Left lung (tissue), 10 donors: Measurements from ENCODE around the gene NAB1. TPM values are rescaled to one million over a fixed set of nuclear protein-coding genes. Genes with fewer than 3 reads are reported as not detected.

Experiments
- ATAC-seq: fragments of 200-7000 bp; cut with Tn5 transposase; one replicate; pipeline ENCODE4 v1.9.1; 2020; ENCODE audit warnings: moderate library complexity
- DNase-seq, 4 donors: peaks; one replicate each; pipeline ENCODE4 v3.0.0-alpha.2; 2013 to 2020
- H3K27ac ChIP-seq, 2 donors: fragments of 200-600 bp; sonication (generic) in 1 of 2; one replicate each; pipeline versions ENCODE4 v1.5.0 to v1.8.0; 2020 to 2021
- H3K27me3 ChIP-seq, 2 donors: fragments of 200-600 bp; sonication (generic) in 1 of 2; one replicate each; pipeline versions ENCODE4 v1.5.0 to v1.8.0; 2020 to 2021
- H3K36me3 ChIP-seq, 2 donors: fragments of 200-600 bp; sonication (generic) in 1 of 2; one replicate each; pipeline versions ENCODE4 v1.5.0 to v1.8.0; 2020 to 2021
- H3K4me1 ChIP-seq, 2 donors: fragments of 200-600 bp; one replicate each; pipeline ENCODE4 v1.8.0; 2021
- H3K4me3 ChIP-seq, 2 donors: fragments of 200-600 bp; sonication (generic) in 1 of 2; one replicate each; pipeline versions ENCODE4 v1.5.0 to v1.8.0; 2020 to 2021; ENCODE audit warnings: mild to moderate bottlenecking in 1 of 2
- H3K9me3 ChIP-seq, 2 donors: fragments of 200-600 bp; sonication (generic) in 1 of 2; one replicate each; pipeline versions ENCODE4 v1.5.0 to v1.8.0; 2020 to 2021
- CTCF ChIP-seq, 2 donors: fragments of 200-600 bp; sonication (generic) in 1 of 2; IDR thresholded peaks; one replicate each; pipeline versions ENCODE4 v1.5.0 to v1.8.0; 2021; ENCODE audit warnings: antibody characterized with exemption in 2 of 2
- intact Hi-C, 2 donors: fragments of 100-400 bp; cut with DNase I; formaldehyde crosslinking; loops; one replicate each; pipeline versions ENCODE4 v1.11.2 to v1.14.2; 2022
- polyA plus RNA-seq, 6 donors: library from polyadenylated mRNA; unstranded; fragments of 120-200 nt; gene quantifications; one replicate each; pipeline ENCODE4 v1.2.1, GENCODE V29; 2013; ENCODE audit not compliant: insufficient read length in 6 of 6
- total RNA-seq, 2 donors: library from RNA; stranded (reverse); fragmentation: NEBNext Ultra II Directional; extraction: Animal tissue kit (Norgen Biotek cat#: 25700); gene quantifications; one replicate each; pipeline ENCODE4 v1.2.1, GENCODE V29; 2021
- donor health status: DM: no; HTN: yes; CAD: no.
- donor health status: DM: no; HTN: no; CAD: no.

The NAB1 gene
- total and polyA plus RNA-seq, 8 donors, result 28.4 to 85.3 (median 75.3) TPM

DNA sequence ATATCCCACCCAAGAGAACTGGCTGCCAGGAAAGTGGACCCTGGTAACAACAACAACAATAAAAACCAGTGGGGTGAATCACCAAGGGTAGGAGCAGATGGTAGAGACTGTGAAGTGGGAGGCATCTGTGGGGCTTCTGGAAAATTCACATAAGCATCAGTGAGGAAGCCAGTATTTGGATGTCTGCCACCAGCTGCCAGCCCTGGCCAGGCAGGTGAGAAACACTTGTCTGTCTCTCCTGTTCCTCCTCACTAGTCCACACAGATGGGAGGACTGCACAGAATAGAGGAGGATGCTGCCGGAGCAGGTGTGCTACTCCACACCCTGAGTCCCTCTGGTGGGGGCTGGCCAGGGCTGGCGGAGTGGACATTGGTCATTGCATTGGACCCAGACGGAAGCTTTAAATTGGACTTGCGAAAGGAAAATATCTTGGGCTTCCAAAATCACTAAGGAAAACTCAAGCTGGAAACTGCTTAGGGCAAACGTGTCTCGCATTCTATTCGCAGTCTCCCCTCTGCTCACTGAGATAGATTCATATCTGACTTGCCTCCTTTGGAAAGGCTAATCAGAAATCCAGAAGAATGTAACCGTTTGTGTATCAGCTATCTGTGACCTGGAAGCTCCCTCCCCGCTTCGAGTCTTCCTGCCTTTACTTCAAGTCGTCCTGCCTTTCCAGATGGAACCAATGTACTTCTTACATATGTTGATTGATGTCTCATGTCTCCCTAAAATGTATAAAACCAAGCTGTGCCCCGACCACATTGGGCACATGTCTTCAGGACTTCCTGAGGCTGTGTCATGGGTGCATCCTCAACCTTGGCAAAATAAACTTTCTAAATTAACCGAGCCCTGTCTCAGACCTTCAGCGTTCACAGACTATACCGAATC lies 69.1 kb downstream of the NAB1 start:
- ATAC-seq, result no peak

DNA sequence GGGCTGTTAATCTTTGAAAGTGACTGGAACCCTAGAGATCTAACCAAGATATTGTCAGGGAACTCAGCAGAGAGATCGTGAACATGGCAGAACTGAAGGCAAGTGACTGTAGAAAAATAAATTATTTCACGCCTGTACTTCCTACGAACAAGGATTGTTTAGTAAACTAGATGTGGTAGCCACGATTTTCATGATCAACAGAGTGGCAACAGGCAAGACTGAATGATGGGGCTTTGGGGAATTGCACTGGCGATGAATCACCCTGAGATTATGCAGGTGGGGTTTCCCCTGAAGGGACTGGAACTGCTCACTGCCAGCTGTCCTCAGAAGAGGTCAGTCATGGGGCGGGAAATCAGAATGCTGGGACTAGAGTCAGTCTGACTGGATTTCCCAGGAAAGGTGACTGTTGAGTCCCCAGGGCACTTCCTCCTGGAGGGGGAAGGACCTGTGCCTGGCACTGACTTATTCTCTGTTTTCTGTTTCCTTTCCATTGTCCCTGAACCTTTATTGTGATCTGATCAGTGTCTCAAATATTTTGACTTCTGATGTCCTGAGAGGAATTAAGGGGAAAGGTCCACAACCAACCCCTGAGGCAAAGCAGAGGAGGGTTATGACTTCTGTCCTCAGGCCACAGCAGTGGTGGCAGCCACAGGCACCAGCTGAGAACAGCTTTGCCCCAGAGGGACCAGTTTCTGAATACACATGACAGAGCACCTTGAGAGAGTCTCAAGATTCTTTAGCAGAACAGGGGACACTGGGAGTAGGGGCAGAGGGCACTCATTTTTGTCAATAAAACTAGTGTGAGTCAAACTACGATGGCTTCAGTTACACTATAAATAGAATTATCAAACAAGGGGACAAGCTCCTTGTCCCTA lies 70.0 kb downstream of the NAB1 start:
- Histone ChIP-seq H3K9me3 (no peaks in the 10 kb centered on the region), H3K4me1 (peaks cover 0 to 9% of the 10 kb centered on the region in 2 donors), H3K36me3 (no peaks in the 10 kb centered on the region), H3K27me3 (no peaks in the 10 kb centered on the region), H3K27ac (peak overlapping the region in 1 of 2 donors; percentile 20), H3K4me3 (no peak overlapping the region)
- ATAC-seq (peak; percentile 85), DNase-seq (peak in 1 of 4 donors; percentile 60)
- TF ChIP-seq CTCF (IDR thresholded peaks at IDR 0.05), result no peak
- intact Hi-C loops, result no loop called here

More for the DNA sequence above, 69.1 kb downstream of the NAB1 start:
- H3K4me1 ChIP-seq, result peaks cover 0 to 9% of the 10 kb centered on the region in 2 donors
- no peaks in the 10 kb centered on the region for H3K36me3 ChIP-seq
- H3K27ac ChIP-seq, result no peak overlapping the region
- H3K4me3 ChIP-seq, result no peak overlapping the region
- H3K9me3 ChIP-seq, result no peaks in the 10 kb centered on the region
- H3K27me3 ChIP-seq, result no peaks in the 10 kb centered on the region
- intact Hi-C loops, result no loop called here
- DNase-seq, result no peak
- no peak for TF ChIP-seq CTCF (IDR thresholded peaks at IDR 0.05)

- intact Hi-C loops, result no loop called here
- no peaks in the 10 kb centered on the region for H3K27me3 ChIP-seq
- H3K27ac ChIP-seq, result no peak overlapping the region
- no peak for TF ChIP-seq CTCF (IDR thresholded peaks at IDR 0.05)
- DNase-seq (no peak), ATAC-seq (peak; percentile 6)
- H3K36me3 ChIP-seq, result no peaks in the 10 kb centered on the region
- no peaks in the 10 kb centered on the region for H3K9me3 ChIP-seq
- peaks cover 0 to 9% of the 10 kb centered on the region in 2 donors for H3K4me1 ChIP-seq
- H3K4me3 ChIP-seq, result no peak overlapping the region
Measured at GRCh38 chr2:190720276-190720675, 71.4 kb downstream of the NAB1 start.

DNA sequence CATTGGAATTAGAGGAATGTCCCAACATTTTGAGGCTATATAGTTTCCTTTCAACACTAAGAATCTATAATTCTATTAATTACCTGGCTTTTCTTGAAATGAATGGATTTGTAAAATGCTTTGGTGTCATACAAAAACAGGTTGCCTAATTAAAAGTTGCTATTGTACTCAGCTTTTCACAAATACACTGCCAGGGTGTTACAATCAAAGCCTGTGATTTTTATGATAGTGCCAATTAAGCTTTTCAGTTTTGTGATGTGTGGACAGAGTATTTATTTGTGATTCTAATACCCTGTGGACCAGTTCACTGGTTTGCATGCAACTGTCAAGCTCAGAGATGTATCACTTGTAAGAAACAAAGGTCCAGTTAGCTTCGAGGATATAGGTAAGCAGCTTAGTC lies 71.8 kb downstream of the NAB1 start:
- DNase-seq, result no peak
- Histone ChIP-seq H3K4me1 (peaks cover 0 to 9% of the 10 kb centered on the region in 2 donors), H3K27ac (no peak overlapping the region), H3K27me3 (no peaks in the 10 kb centered on the region), H3K36me3 (no peaks in the 10 kb centered on the region), H3K4me3 (no peak overlapping the region), H3K9me3 (no peaks in the 10 kb centered on the region)
- TF ChIP-seq CTCF (IDR thresholded peaks at IDR 0.05), result no peak
- intact Hi-C loops, result no loop called here
- ATAC-seq, result no peak
